ENCODE data around the gene CHN1. TPM values are rescaled to one million over a fixed set of nuclear protein-coding genes. Genes with fewer than 3 reads are reported as not detected.

Gene CHN1
- total and polyA plus RNA-seq, 2 of the 8 experiments (the other 6 are each of a cell fraction or from before 2014, with no cell fraction given): 54.0 to 65.7 TPM

GRCh38 chr2:175036582-175037018 lies 31.4 kb upstream of the CHN1 start:
- H4K5ac ChIP-seq (ENCODE audit: insufficient read length, low read depth, low read length): no peak overlapping the region
- H3K36me3 ChIP-seq (ENCODE audit: control insufficient read depth in 2 of 4, insufficient read depth in 4 of 4, low read length in 3 of 4): no peaks in the 10 kb centered on the region
- no peaks in the 10 kb centered on the region for H3K27me3 ChIP-seq (replicated peaks in 1 of 4; ENCODE audit: control insufficient read depth in 3 of 4, extremely low read depth in 1 of 4, insufficient read depth in 3 of 4, low read length in 3 of 4)
- H3K4me3 ChIP-seq (ENCODE audit: extremely low read depth in 1 of 4, insufficient read depth in 2 of 4, low read depth in 3 of 4, low read length in 4 of 4): no peak overlapping the region
- no peak overlapping the region for H3K14ac ChIP-seq (ENCODE audit: insufficient read length)
- no peak overlapping the region for H3K9ac ChIP-seq (replicated peaks in 1 of 4; ENCODE audit: extremely low read depth in 1 of 4, low read depth in 3 of 4, low read length in 3 of 4)
- H2BK120ac ChIP-seq (replicated peaks; ENCODE audit: low read depth, low read length): no peak overlapping the region
- H3K4me1 ChIP-seq (replicated peaks in 1 of 4; ENCODE audit: control insufficient read depth in 3 of 4, insufficient read depth in 4 of 4, low read length in 3 of 4): no peaks in the 10 kb centered on the region
- no peaks in the 10 kb centered on the region for H3K79me1 ChIP-seq (ENCODE audit: low read depth, low read length)
- no peaks in the 10 kb centered on the region for H4K20me1 ChIP-seq (replicated peaks in 1 of 2; ENCODE audit: control insufficient read depth in 1 of 2, insufficient read depth in 2 of 2, low read length in 2 of 2)
- H2AFZ ChIP-seq (ENCODE audit: low read length): no peak overlapping the region
- H4K91ac ChIP-seq (replicated peaks; ENCODE audit: insufficient read length, low read length): no peak overlapping the region
- no peak overlapping the region for H2BK12ac ChIP-seq (ENCODE audit: low read depth, low read length)
- no peak overlapping the region for H3K56ac ChIP-seq (replicated peaks; ENCODE audit: insufficient read length, low read depth, low read length)
- no peak overlapping the region for H2BK5ac ChIP-seq (ENCODE audit: low read depth, low read length)
- TF ChIP-seq RAD21 (IDR thresholded peaks at IDR 0.05 in 1 of 2, conservative IDR thresholded peaks at IDR 0.05 in 1 of 2; ENCODE audit: low read depth in 2 of 2, low read length in 2 of 2) (peak; percentile 45 to 46), KDM4A (IDR thresholded peaks at IDR 0.05; ENCODE audit: low read depth, low read length, severe bottlenecking) (no peak), FOSL1 (IDR thresholded peaks at IDR 0.05; ENCODE audit: insufficient read depth, low read depth, low read length) (no peak)
- TF ChIP-seq, protein P1, sequence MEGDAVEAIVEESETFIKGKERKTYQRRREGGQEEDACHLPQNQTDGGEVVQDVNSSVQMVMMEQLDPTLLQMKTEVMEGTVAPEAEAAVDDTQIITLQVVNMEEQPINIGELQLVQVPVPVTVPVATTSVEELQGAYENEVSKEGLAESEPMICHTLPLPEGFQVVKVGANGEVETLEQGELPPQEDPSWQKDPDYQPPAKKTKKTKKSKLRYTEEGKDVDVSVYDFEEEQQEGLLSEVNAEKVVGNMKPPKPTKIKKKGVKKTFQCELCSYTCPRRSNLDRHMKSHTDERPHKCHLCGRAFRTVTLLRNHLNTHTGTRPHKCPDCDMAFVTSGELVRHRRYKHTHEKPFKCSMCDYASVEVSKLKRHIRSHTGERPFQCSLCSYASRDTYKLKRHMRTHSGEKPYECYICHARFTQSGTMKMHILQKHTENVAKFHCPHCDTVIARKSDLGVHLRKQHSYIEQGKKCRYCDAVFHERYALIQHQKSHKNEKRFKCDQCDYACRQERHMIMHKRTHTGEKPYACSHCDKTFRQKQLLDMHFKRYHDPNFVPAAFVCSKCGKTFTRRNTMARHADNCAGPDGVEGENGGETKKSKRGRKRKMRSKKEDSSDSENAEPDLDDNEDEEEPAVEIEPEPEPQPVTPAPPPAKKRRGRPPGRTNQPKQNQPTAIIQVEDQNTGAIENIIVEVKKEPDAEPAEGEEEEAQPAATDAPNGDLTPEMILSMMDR (IDR thresholded peaks at IDR 0.05; ENCODE audit: control extremely low read depth in 1 of 3, insufficient read depth in 1 of 3, low read depth in 1 of 3, low read length in 3 of 3): peak in 2 of 3 experiments; percentile 23 to 38; a peak in 2 of 4 replicates
- H2BK15ac ChIP-seq (ENCODE audit: low read length): no peak overlapping the region
- H3K18ac ChIP-seq (ENCODE audit: extremely low read depth, low read length): no peak overlapping the region
- H3K9me3 ChIP-seq (ENCODE audit: insufficient read depth in 2 of 2, low read depth in 1 of 2, low read length in 1 of 2): no peaks in the 10 kb centered on the region
- no peaks in the 10 kb centered on the region for H3K23me2 ChIP-seq (ENCODE audit: low read depth, low read length)
- ChIA-PET POLR2A (ENCODE audit: partially characterized antibody) (no interaction called here), CTCF (ENCODE audit: partially characterized antibody) (interaction anchor here (0.6 to 2.4 kb wide), 7 partner anchors 8 to 337 kb away, joined by 3 to 6 read pairs (median 3); no protein-coding TSS in a partner anchor)
- no peak for DNase-seq (ENCODE audit: low read depth in 1 of 2, low spot score in 2 of 2)
- H2BK20ac ChIP-seq (ENCODE audit: low read length): no peak overlapping the region
- FAIRE-seq: no peak
- no peak overlapping the region for H2AK5ac ChIP-seq (ENCODE audit: low read depth, low read length)
- H3K23ac ChIP-seq (ENCODE audit: insufficient read length): no peak overlapping the region
- no peak overlapping the region for H3K4ac ChIP-seq (replicated peaks; ENCODE audit: insufficient read length, low read depth, low read length)
- WGBS, 2 experiments (ENCODE audit: extremely low coverage in 1 of 2, insufficient coverage in 1 of 2, insufficient read length in 1 of 2, insufficient replicate concordance in 2 of 2, low coverage in 1 of 2, low lambda C conversion rate in 2 of 2, missing lambda C conversion rate in 1 of 2): 61% methylated on average over 5 of the region's 5 CpGs; no CpG with 5 or more reads in 1 of the 2 experiments
- H3K79me2 ChIP-seq (ENCODE audit: control insufficient read depth in 1 of 2, insufficient read depth in 2 of 2, low read length in 2 of 2): no peaks in the 10 kb centered on the region
- no peak overlapping the region for H4K8ac ChIP-seq (ENCODE audit: extremely low read depth, insufficient read depth, low read length)
- no peak overlapping the region for H3K27ac ChIP-seq (ENCODE audit: low read depth, low read length)
- H3K4me2 ChIP-seq (ENCODE audit: insufficient read depth in 1 of 2, low read depth in 2 of 2, low read length in 2 of 2): no peak overlapping the region

Measured in H1 (cell line).